A549 (cell line): ENCODE results near the gene PRRG3. TPM values are rescaled to one million over a fixed set of nuclear protein-coding genes. Genes with fewer than 3 reads are reported as not detected.

Experiments
- ATAC-seq, 2 experiments: fragments of 200-7000 bp in 1 of 2; fragments of >200 bp in 1 of 2; cut with Nextera tagmentation in 1 of 2; cut with Tn5 transposase in 1 of 2; 3 replicates each; pipeline versions ENCODE4 v1.8.0 to v1.9.1; 2018 to 2020; ENCODE audit warnings: mild to moderate bottlenecking in 1 of 2, moderate library complexity in 1 of 2
- CTCF ChIA-PET: fragments of 300-600 bp; sonication (Branson Sonifier 250); formaldehyde crosslinking; extraction: SDS; loops from one replicate; lab custom pipeline; 2021; ENCODE audit warnings: antibody characterized with exemption, inconsistent platforms; lab: Yijun Ruan, JAX
- POLR2A ChIA-PET: fragments of 350-600 bp; formaldehyde crosslinking; extraction: SDS; loops from one replicate; lab custom pipeline; 2021; ENCODE audit warnings: antibody characterized with exemption, inconsistent platforms; lab: Yijun Ruan, JAX
- DNase-seq, 2 experiments: peaks; one replicate each; pipeline versions ENCODE4 v3.0.0 to v3.0.0-alpha.2; 2011 to 2016; ENCODE audit warnings: low read depth in 1 of 2, low spot score in 1 of 2
- FAIRE-seq: peaks from 2 replicates; lab custom pipeline; 2011; peaks lifted over from hg19 to GRCh38; lab: Jason Lieb, UNC
- H3K27ac ChIP-seq, 2 experiments: fragments of >200 bp; sonication (Bioruptor Twin); formaldehyde crosslinking; 3 replicates each; pipeline ENCODE4 v1.5.1; 2016 to 2017
- H3K4me1 ChIP-seq: fragments of >200 bp; sonication (Bioruptor Twin); formaldehyde crosslinking; 3 replicates; pipeline ENCODE4 v1.6.1; 2016
- H3K4me2 ChIP-seq: fragments of >200 bp; sonication (Bioruptor Twin); formaldehyde crosslinking; 3 replicates; pipeline ENCODE4 v1.6.1; 2016
- H3K4me3 ChIP-seq: fragments of >200 bp; sonication (Bioruptor Twin); formaldehyde crosslinking; 3 replicates; pipeline ENCODE4 v1.5.1; 2016
- H3K9me3 ChIP-seq: fragments of >200 bp; sonication (Bioruptor Twin); formaldehyde crosslinking; 3 replicates; pipeline ENCODE4 v1.6.1; 2016
- BHLHE40 ChIP-seq: IDR thresholded peaks from 2 replicates; pipeline ENCODE4 v1.6.1; 2012; ENCODE audit warnings: low read depth, low read length, inconsistent platforms
- CEBPB ChIP-seq, 2 experiments: fragments of >200 bp in 1 of 2; sonication (Bioruptor Twin) in 1 of 2; formaldehyde crosslinking in 1 of 2; IDR thresholded peaks; 2 replicates each; pipeline ENCODE4 v1.6.1; 2012 to 2016
- HDAC2 ChIP-seq: fragments of 200-600 bp; sonication (generic); IDR thresholded peaks from 2 replicates; pipeline ENCODE4 v1.6.1; 2016
- HMGXB4 ChIP-seq: fragments of 250-450 bp; sonication (Bioruptor Pico); IDR thresholded peaks from 2 replicates; pipeline ENCODE4 v1.5.0; 2021; ENCODE audit warnings: mild to moderate bottlenecking, moderate library complexity, borderline replicate concordance
- HOXA7 ChIP-seq: fragments of 250-450 bp; sonication (Bioruptor Pico); IDR thresholded peaks from 2 replicates; pipeline ENCODE4 v1.5.0; 2020; ENCODE audit warnings: mild to moderate bottlenecking, moderate library complexity
- HOXB13 ChIP-seq: fragments of 250-450 bp; sonication (Bioruptor Pico); IDR thresholded peaks from 2 replicates; pipeline ENCODE4 v1.5.0; 2020; ENCODE audit warnings: low read depth, mild to moderate bottlenecking, moderate library complexity
- JUN ChIP-seq, 2 experiments: fragments of >200 bp; sonication (Bioruptor Twin); formaldehyde crosslinking; IDR thresholded peaks; 2 replicates in 1 of 2; 3 replicates in 1 of 2; pipeline ENCODE4 v1.6.1; 2016 to 2017
- MAFK ChIP-seq: fragments of 450-650 bp; IDR thresholded peaks from 2 replicates; pipeline ENCODE4 v1.6.1; 2014; ENCODE audit not compliant: partially characterized antibody
- NR3C1 ChIP-seq: fragments of >200 bp; sonication (Bioruptor Twin); formaldehyde crosslinking; IDR thresholded peaks from 3 replicates; pipeline ENCODE4 v1.6.1; 2017
- POLR2AphosphoS2 ChIP-seq: conservative IDR thresholded peaks from 2 replicates; pipeline ENCODE4 v1.6.1; 2012; ENCODE audit warnings: low read length, improper control_type of control experiment, inconsistent platforms
- RAD21 ChIP-seq, 2 experiments: fragments of >200 bp in 1 of 2; sonication (Bioruptor Twin) in 1 of 2; formaldehyde crosslinking in 1 of 2; IDR thresholded peaks in 1 of 2; conservative IDR thresholded peaks in 1 of 2; 2 replicates in 1 of 2; 3 replicates in 1 of 2; pipeline ENCODE4 v1.6.1; 2012 to 2018; ENCODE audit warnings: inconsistent platforms in 1 of 2
- RARB ChIP-seq: fragments of 250-450 bp; sonication (Bioruptor Pico); IDR thresholded peaks from 2 replicates; pipeline ENCODE4 v1.8.0; 2021; ENCODE audit warnings: mild to moderate bottlenecking, moderate library complexity
- RCOR1 ChIP-seq: fragments of 150-350 bp; IDR thresholded peaks from 2 replicates; pipeline ENCODE4 v1.6.1; 2014; ENCODE audit warnings: antibody characterized with exemption, low read length, low read depth
- REST ChIP-seq: fragments of 200-600 bp; sonication (generic); IDR thresholded peaks from 2 replicates; pipeline ENCODE4 v1.6.1; 2016; ENCODE audit warnings: antibody characterized with exemption, mild to moderate bottlenecking, moderate library complexity
- RFX5 ChIP-seq: fragments of 450-650 bp; IDR thresholded peaks from 2 replicates; pipeline ENCODE4 v1.7.1; 2014; ENCODE audit warnings: antibody characterized with exemption, mild to moderate bottlenecking, moderate library complexity
- RNF2 ChIP-seq: fragments of 200-600 bp; sonication (generic); IDR thresholded peaks from 2 replicates; pipeline ENCODE4 v1.6.1; 2016; ENCODE audit warnings: low read depth, mild to moderate bottlenecking, antibody characterized with exemption, moderate library complexity, borderline replicate concordance
- SMC3 ChIP-seq: fragments of >200 bp; sonication (Bioruptor Twin); formaldehyde crosslinking; IDR thresholded peaks from 3 replicates; pipeline ENCODE4 v1.6.1; 2018; ENCODE audit warnings: inconsistent platforms
- TP53 ChIP-seq: fragments of 250-450 bp; sonication (Bioruptor Pico); IDR thresholded peaks from 2 replicates; pipeline ENCODE4 v1.5.0; 2021; ENCODE audit warnings: mild to moderate bottlenecking, moderate library complexity
- ZFP36 ChIP-seq: fragments of 450-650 bp; IDR thresholded peaks from 2 replicates; pipeline ENCODE4 v1.6.1; 2014; ENCODE audit warnings: borderline replicate concordance; ENCODE audit not compliant: partially characterized antibody
- ZNF302 ChIP-seq: fragments of 250-450 bp; sonication (Bioruptor Pico); IDR thresholded peaks from 2 replicates; pipeline ENCODE4 v1.9.0; 2021; ENCODE audit warnings: inconsistent platforms, mild to moderate bottlenecking, moderate library complexity
- WGBS: methylation state at CpG from one replicate; pipeline ENCODE4 v1.1.6; 2017; ENCODE audit errors: missing lambda C conversion rate; 5-methylcytosine and 5-hydroxymethylcytosine counted together
- polyA plus RNA-seq, 4 experiments: library from polyadenylated mRNA; depleted of rRNA in 3 of 4; stranded (reverse); fragments of >200 nt; fragmentation: RNase III in 1 of 4; extraction: RNeasy Plus Mini Kit Qiagen cat#74134 plus additional on column Dnase treatment in 1 of 4; gene quantifications; 2 replicates in 3 of 4; 3 replicates in 1 of 4; pipeline ENCODE4 v1.2.3, GENCODE V29; 2011 to 2017
- TF ChIP-seq, protein P1 (sequence below): IDR thresholded peaks from 2 replicates; pipeline ENCODE4 v1.6.1; 2012; ENCODE audit warnings: low read depth, borderline replicate concordance

PRRG3 gene
- polyA plus RNA-seq, 2 of the 4 experiments (the other 2 are of a cell fraction) = not detected

GRCh38 chrX:151692825-151693224 lies 2.4 kb upstream of the PRRG3 start (continued):
- TF ChIP-seq TP53 (no peak), HMGXB4 (CRISPR knock-in tag) (no peak)

- H3K4me2 ChIP-seq = no peak overlapping the region
- WGBS = 60% methylated on average over 11 of the region's 12 CpGs
- no peak for FAIRE-seq
- no peaks in the 10 kb centered on the region for H3K9me3 ChIP-seq
- H3K27ac ChIP-seq = no peak overlapping the region
- H3K4me3 ChIP-seq = no peak overlapping the region
- ChIA-PET CTCF (no interaction called here), POLR2A (no interaction called here)
- DNase-seq = no peak
- no peaks in the 10 kb centered on the region for H3K4me1 ChIP-seq
- TF ChIP-seq MAFK (no peak), RARB (no peak), BHLHE40 (no peak), RAD21 (conservative IDR thresholded peaks at IDR 0.05 in 1 of 2, IDR thresholded peaks at IDR 0.05 in 1 of 2) (no peak), SMC3 (no peak), RFX5 (no peak), JUN (IDR thresholded peaks at IDR 0.05) (no peak), RNF2 (no peak), HOXA7 (CRISPR knock-in tag) (no peak), RCOR1 (no peak), REST (no peak), ZNF302 (CRISPR knock-in tag) (no peak), HOXB13 (CRISPR knock-in tag) (no peak), HMGXB4 (CRISPR knock-in tag) (no peak), ZFP36 (no peak), NR3C1 (no peak), HDAC2 (no peak), POLR2AphosphoS2 (no peak), CEBPB (IDR thresholded peaks at IDR 0.05) (no peak)
- TF ChIP-seq, protein P1, sequence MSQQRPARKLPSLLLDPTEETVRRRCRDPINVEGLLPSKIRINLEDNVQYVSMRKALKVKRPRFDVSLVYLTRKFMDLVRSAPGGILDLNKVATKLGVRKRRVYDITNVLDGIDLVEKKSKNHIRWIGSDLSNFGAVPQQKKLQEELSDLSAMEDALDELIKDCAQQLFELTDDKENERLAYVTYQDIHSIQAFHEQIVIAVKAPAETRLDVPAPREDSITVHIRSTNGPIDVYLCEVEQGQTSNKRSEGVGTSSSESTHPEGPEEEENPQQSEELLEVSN = no peak
- no peak for ATAC-seq
Observed at GRCh38 chrX:151694121-151694520, 1.1 kb upstream of the PRRG3 start.
